Stimulated activated CD4-positive, alpha-beta T cell treated with anti-CD3 and anti-CD28 coated beads, TNF-alpha, amount 100 ng/mL, for 4 hours (primary cell): ENCODE results near the gene GNG3.
A peak's percentile ranks its signal among the peaks of the same experiment; 100 is the strongest.
"Not testable (repeated sequence)": the region's sequence is repeated elsewhere in the genome, so short reads cannot be mapped to it uniquely, and the experiment has no call there.

Source experiments
- DNase-seq, 3 experiments: peaks; one replicate each; pipeline ENCODE4 v3.0.0-alpha.2; 2020; ENCODE audit warnings: low read depth in 3 of 3

The GNG3 gene

GRCh38 chr11:62716816-62717215 lies 9.3 kb downstream of the GNG3 start:
- DNase-seq: no peak

DNA sequence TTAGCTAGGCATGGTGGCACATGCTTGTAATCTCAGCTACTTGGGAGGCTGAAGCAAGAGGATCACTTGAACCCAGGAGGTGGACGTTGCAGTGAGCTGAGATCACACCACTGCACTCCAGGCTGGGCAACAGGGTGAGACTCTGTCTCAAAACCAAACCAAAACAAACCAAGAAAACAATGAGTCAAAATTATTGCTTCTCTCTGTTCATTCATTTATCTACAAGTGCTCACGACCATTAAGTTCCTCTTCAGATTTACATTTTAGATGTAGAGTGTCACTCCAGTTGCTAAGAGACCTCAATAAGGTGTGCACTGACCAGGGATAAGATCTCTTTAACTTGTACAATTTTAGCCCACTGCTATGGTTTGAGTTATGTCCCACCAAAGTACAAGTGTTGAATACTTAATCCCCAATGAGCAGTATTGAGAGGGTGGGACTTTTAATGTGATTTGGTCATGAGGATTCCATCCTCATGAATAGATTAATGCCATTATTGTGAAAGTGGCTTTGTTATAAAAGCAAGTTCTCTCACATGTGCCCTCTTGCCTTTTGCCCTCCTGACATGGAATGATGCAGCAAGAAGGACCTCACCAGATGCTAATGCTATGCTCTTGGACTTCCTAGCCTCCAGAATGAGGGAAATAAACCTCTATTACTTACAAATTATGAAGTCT lies 12.0 kb downstream of the GNG3 start:
- no peak for DNase-seq

DNA sequence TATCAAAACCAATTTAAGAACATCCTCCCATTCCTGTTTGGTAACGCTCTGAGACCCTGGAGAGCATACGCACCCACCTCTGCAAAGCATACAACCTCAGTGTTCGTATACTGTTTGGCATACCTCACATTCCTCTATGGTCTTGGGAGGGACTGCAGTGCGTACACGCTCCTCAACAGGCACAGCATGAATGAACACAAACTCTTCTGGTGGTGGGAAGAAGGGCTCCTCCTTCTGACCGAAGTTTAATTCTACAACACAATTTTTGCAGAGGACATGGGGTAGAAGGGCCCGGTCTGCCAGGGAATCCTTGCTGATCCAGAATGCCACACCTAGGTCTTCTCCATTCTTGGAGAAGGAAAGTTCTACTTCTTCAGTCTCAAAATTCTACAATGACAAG lies 14.5 kb downstream of the GNG3 start:
- no peak for DNase-seq

DNA sequence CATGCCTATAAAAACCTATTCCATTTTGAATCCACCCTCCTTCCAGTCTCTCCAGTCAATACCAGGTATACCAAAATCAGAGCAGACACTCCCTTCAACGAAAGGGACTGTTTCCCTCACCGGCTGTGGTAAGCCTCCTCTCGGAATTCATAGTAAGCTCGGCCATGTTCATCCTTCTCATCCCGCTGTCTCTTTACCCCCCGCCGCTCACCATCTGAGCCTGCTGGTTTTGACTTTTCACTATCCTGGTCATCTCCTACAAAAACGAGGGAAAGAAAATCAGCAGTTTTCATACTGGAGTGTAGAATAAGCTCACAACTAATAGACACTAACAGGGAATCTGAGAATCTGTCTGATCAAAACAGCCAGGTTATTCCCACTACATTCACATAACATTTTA lies 16.7 kb downstream of the GNG3 start:
- DNase-seq: no peak

DNA sequence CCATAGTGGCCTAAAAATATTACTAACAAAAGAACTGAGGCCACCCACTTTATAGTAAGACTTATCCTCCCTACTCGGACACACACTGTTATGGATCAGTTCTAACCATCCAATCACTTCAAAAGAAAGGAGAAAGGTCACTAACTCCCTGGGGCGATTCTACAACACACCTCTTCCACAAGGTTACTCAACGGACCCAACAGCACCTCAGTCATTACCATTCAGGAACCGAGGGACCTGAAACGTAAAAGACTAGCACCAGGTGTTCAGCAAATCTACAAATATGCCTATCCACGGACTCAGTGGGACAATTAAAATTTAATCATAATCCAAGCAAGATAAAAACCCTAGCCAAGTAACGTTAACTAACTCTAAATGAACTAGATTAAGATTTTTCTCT lies 18.2 kb downstream of the GNG3 start:
- no peak for DNase-seq

GRCh38 chr11:62726156-62726914 lies 18.9 kb downstream of the GNG3 start:
- DNase-seq: no peak

- DNase-seq: no peak
Observed at GRCh38 chr11:62726915-62727164, 19.4 kb downstream of the GNG3 start.

GRCh38 chr11:62727165-62727871 lies 19.8 kb downstream of the GNG3 start, which contains the start of gene HNRNPUL2:
TSS of gene HNRNPUL2 (minus strand) at chr11:62727457. CDS start at chr11:62727156, 301 bp downstream.
- peak; percentile 93 to 97 (median 97) for DNase-seq

DNA sequence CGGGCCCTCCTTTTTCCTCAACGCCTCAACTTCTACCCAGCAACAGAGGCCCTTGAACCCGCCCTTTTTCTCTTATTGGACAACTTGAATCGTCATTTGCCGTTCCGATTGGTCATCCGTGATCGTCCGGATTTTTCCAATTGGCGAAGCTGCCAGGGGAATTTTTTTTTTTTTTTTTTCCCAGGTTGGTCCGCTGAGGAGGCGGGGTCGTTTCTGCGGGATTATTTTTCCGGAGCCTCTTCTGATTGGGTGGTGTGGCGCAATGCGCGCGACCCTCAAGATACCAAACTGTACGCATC lies 20.3 kb downstream of the GNG3 start:
- peak in 2 of 3 experiments; percentile 67 to 74 for DNase-seq

GRCh38 chr11:62728171-62728988 lies 20.9 kb downstream of the GNG3 start, which contains the start of gene TTC9C:
TSS of gene TTC9C (plus strand) at chr11:62728486. CDS start at chr11:62728849, 363 bp downstream.
- DNase-seq: peak; percentile 62 to 72 (median 69)

- DNase-seq: not testable (repeated sequence)
Observed at GRCh38 chr11:62730076-62730475, 22.6 kb downstream of the GNG3 start.

GRCh38 chr11:62732830-62733229 lies 25.4 kb downstream of the GNG3 start:
- no peak for DNase-seq

DNA sequence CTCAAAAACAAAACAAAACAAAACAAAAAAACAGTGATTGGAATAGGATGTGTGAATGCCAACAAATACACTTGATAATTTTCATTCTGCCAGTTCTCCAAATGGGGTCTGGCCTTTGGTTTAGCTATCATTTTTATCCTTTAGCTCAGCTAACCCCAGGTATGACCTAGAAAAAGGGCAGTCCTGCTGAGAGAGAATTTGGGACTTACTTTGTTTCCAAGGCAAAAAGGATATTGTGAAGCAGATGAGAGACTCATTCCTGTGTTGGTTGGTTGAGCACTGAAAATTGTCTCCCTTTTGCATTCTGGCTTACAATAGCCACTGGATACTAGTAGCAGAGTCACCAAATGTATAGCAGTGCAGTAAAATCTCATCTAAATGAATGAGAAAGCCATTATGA lies 29.7 kb downstream of the GNG3 start:
- DNase-seq: no peak

GRCh38 chr11:62747475-62748160 lies 40.1 kb downstream of the GNG3 start:
- DNase-seq: no peak

- not testable (repeated sequence) for DNase-seq
Observed at GRCh38 chr11:62749931-62750330, 42.5 kb downstream of the GNG3 start.

DNA sequence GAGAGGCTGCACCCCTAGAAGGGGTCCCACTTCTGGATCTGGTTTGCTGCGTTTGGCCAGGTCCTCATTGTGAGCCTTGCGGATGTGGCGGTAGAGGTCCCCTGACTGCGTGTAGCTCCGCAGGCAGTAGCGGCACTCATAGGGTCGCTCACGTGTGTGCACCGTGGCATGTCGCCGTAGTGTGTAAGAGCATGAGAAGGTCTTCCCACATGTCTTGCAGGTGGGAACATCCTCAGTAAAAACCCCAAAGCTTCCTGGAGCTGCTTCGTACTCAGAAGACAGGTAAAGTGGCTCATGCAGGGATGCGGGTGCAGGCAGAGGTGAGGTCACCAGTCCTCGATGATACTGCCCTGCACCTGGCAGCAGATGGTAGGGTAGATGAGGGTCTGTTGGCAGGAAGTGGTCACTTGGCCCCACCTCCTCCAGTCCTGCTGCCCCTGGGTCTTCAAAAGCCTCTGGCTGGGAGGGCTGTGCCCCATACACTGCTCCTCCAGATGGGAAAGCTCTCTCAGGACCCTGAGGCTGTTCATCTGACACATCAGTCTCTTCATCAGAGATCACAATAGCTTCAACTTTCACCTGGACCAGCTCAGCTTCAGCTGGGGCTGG lies 44.8 kb downstream of the GNG3 start:
- no peak for DNase-seq

DNA sequence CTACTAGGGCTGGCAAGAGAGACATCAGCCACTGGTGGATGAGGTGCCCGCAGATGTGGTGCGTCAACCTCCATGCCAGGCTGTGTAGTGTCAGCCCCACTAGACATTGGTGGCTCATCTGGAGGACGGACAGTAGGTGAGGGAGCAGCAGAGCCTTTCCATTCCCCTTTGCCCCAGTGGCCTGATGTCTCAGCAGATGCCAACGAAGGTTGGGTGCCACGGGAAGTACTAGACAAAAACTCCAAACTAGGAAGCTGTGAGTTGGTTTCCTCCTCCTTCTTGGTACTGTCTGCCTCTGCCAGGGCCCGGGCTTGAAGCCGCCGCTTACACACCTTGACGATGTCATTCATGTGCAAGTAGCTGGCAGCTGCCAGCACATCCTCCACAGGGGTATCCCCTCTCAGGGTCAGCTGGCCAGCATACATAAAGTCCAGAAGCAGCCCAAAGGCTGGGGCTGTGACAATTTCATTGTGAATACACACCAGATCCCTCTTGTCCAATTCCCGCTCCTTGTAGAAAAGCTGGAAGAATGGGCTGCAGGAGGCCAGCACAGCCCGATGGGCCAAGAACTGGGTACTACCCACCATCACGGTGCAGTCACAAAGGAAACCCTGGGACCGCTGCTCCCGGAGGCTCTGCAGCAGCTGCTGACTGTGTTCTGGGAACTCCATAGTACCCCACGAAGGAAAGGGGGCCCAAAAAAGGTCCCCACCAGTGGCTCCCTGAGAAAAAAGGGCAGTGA lies 45.7 kb downstream of the GNG3 start:
- DNase-seq: no peak

- DNase-seq: peak; percentile 94 to 96 (median 94)
Observed at GRCh38 chr11:62753736-62754603, 46.5 kb downstream of the GNG3 start, which contains the start of gene ZBTB3. TSS of gene ZBTB3 (minus strand) at chr11:62754160. CDS start at chr11:62753664, 496 bp downstream.

GRCh38 chr11:62755086-62755615 lies 47.7 kb downstream of the GNG3 start:
- no peak for DNase-seq
